Activated naive CD8-positive, alpha-beta T cell (primary cell): ENCODE results near the gene RAB20.
"Not testable (repeated sequence)": the region's sequence is repeated elsewhere in the genome, so short reads cannot be mapped to it uniquely, and the experiment has no call there.

Source experiments
- H3K27ac Mint-ChIP-seq: one replicate; pipeline ENCODE4 v1.8.0; 2021; ENCODE audit warnings: mixed read lengths
- H3K27me3 Mint-ChIP-seq: one replicate; pipeline ENCODE4 v1.8.0; 2021; ENCODE audit warnings: mixed read lengths
- H3K36me3 Mint-ChIP-seq: one replicate; pipeline ENCODE4 v1.8.0; 2021; ENCODE audit warnings: mixed read lengths
- H3K4me1 Mint-ChIP-seq: one replicate; pipeline ENCODE4 v1.8.0; 2021; ENCODE audit warnings: low read depth, mixed read lengths
- H3K4me3 Mint-ChIP-seq: one replicate; pipeline ENCODE4 v1.8.0; 2021; ENCODE audit warnings: mild to moderate bottlenecking, mixed read lengths
- H3K9me3 Mint-ChIP-seq: one replicate; pipeline ENCODE4 v1.8.0; 2021; ENCODE audit warnings: low read depth, mixed read lengths

Gene RAB20

DNA sequence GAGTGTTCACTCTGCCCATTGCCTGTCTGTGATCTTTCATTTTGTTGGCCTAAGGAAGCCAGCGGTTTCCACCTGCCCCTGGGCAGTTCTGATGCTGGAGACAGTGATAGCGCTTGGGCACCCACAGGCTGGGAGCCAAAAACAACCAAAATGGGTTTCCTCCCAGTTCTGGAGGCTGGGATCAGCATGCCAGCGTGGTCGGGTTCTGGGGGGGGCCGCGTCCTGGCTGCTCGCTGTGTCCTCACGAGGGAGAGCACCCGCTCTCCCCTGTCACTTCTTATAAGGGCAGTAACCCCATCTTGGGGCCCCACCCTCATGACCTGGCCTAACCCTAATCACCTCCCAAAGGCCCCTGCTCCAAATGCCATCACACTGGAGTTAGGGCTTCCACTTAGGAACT, 67.9 kb downstream of the RAB20 start:
- Mint-ChIP-seq H3K9me3 (no peaks in the 10 kb centered on the region), H3K27ac (no peak overlapping the region), H3K36me3 (no peaks in the 10 kb centered on the region), H3K4me1 (no peaks in the 10 kb centered on the region), H3K4me3 (no peak overlapping the region), H3K27me3 (no peaks in the 10 kb centered on the region)

DNA sequence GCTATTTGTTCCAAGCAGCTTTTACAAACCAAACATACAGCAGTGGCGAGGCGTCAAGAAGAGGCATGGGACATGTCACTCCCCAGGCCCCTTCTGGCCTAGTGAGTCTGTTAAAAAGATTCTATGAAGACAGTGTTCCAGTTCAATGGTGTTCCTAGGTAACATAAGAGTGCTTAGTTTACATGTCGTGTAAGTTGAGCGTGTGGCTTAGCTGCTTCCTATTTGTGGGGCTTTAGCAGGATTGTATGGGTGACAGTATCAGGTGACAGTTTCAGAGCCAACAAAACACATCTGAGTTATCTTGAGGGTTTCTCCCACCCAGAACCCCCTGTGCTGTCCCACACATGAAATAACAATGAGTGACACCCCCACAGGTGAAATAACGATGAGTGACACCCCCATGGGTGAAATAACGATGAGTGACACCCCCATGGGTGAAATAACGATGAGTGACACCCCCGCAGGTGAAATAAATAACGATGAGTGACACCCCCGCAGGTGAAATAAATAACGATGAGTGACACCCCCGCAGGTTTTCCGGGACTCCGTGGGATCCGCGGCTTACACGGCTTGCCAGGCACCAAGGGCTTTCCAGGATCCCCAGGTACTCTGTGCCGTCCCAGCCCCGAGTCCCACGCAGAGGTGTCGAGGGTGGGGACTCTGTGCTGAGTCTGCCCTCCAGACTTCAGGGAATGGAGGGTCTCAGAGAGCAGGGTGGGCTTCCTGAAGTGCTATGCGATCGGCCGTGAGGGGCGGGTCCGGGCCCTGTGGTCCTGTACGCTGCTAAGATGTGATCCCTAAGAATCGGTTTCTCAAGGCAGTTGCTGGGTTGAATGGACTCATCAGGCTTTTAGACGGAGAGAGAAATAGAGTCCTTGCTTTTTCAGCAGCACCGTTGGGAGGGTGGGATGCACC, 68.6 kb downstream of the RAB20 start:
- H3K27me3 Mint-ChIP-seq, result no peaks in the 10 kb centered on the region
- H3K27ac Mint-ChIP-seq, result no peak overlapping the region
- no peak overlapping the region for H3K4me3 Mint-ChIP-seq
- H3K9me3 Mint-ChIP-seq, result no peaks in the 10 kb centered on the region
- H3K36me3 Mint-ChIP-seq, result no peaks in the 10 kb centered on the region
- H3K4me1 Mint-ChIP-seq, result no peaks in the 10 kb centered on the region

DNA sequence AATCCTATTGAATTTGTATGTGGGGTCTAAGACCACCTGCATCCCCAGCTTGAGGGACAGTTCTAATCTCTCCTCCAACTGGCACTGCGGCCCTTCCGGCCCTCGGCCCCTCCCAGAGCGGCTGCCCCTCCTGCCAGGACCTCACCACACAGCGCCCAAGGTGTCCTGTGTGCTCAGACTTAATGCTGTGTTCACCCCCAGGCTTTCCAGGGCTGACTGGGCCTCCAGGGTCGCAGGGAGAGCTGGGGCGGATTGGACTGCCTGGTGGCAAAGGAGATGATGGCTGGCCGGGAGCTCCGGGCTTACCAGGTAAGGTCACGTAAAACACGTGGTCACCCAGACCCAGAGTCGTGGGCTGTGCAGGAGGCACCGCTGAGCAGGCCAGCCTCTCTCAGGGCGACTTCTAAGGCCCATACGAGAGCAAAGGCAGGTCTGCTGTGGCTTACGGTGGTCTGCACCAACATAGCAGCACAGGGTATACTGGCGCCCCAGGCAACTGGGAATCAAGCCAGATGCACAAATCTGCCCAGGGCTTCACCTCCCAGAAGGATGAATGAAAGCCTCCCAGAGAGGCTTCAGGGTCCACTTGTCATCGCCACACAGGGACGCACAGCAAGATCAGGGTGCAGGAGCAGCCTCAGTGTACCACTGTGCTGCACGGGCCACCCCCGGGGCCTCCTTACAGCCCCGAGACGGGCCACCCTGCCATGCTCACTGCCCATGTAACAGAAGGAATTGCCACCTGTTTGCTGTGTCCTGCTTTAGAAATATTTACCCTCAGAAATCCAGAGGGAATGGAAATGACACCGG, 69.4 kb downstream of the RAB20 start:
- H3K27me3 Mint-ChIP-seq, result no peaks in the 10 kb centered on the region
- no peak overlapping the region for H3K27ac Mint-ChIP-seq
- H3K4me1 Mint-ChIP-seq, result no peaks in the 10 kb centered on the region
- no peaks in the 10 kb centered on the region for H3K9me3 Mint-ChIP-seq
- no peaks in the 10 kb centered on the region for H3K36me3 Mint-ChIP-seq
- H3K4me3 Mint-ChIP-seq, result no peak overlapping the region

DNA sequence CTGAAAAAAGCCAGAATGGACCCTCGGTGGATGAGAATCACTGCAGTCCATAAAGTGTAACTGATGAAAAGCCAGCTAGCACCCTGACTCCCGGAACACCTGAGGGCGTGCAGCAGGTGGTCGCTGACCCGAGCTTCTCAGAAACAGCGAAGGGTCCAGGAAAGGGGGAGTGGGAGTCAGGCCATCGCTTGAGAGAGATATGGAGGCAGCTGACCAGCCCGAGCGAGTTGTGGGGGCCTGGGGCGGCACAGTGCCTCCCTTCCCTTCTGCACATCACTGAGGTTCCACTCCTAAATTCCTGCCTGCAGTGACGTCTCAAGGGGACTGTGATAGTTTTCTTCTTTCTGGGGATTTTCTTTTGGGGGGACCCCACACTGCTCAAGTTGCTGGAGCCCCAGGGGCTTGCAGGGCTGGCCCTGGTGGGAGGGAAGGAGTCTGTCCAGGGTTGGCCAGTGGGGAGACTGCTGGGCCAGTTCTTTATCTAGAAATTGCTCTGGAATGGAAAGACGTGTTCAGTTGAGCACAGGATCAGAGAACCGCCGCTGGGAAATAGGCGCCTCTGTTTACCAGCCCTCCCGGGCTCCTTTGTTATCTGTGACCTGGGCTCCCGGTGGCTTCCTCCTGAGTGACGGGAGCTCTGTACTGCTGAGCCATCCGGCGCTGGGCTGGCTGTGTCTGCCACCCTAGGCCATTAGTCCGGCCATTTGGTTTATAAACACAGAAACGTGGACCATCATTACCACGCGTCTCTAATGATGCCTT, 71.3 kb downstream of the RAB20 start:
- no peaks in the 10 kb centered on the region for H3K36me3 Mint-ChIP-seq
- H3K4me3 Mint-ChIP-seq, result no peak overlapping the region
- no peaks in the 10 kb centered on the region for H3K9me3 Mint-ChIP-seq
- H3K27me3 Mint-ChIP-seq, result no peaks in the 10 kb centered on the region
- H3K4me1 Mint-ChIP-seq, result no peaks in the 10 kb centered on the region
- no peak overlapping the region for H3K27ac Mint-ChIP-seq

DNA sequence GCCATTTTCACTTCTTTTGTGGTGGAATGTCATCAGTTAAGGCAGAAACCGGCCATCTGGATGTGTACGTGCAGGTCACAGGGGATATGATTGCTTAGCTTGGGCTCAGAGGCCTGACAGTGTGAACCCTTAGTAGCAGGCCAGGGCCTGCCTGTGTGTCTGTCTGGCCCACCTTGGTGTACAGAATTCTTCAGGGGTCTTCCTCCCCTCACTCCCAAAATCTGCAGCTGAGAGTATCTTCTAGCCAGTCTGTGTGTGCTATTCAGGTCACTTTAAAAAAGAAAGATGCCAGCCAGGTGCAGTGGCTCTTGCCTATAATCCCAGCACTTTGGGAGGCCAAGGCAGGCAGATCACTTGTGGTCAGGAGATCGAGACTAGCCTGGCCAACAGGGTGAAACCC, 74.6 kb downstream of the RAB20 start:
- not testable (repeated sequence) for H3K27me3 Mint-ChIP-seq

DNA sequence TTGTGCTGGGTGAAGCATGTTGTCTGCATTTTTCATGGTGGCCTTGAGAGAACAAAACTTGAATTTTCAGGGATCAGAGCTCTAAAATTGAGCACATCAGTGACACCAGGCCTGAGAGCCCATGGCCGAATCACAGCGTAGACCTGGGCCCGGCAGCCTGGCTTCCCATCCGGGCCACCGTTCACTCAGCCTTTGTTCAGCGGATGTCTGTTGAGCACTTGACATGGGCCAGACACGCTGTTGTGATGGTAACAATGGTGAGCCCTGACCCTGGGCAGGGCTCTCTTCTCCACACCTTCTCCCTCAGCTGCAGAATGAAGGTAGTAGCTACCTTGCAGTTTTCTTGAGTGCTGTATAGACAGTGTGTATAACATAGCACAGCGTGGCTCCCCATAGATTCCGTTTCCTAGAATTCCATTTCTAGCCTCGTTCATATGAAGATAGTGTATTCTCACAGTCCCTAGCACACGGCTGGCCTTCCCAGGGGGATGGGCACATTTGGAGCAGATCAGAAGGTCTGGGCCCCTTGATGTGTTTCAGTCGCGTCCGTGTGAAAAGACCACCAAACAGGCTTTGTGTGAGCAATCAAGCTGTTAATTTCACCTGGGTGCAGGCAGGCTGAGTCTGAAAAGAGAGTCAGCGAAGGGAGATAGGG, 75.3 kb downstream of the RAB20 start:
- Mint-ChIP-seq H3K27me3 (peaks cover 3% of the 10 kb centered on the region), H3K36me3 (no peaks in the 10 kb centered on the region), H3K4me3 (no peak overlapping the region), H3K9me3 (no peaks in the 10 kb centered on the region), H3K27ac (no peak overlapping the region), H3K4me1 (no peaks in the 10 kb centered on the region)

More for the DNA sequence above, 74.6 kb downstream of the RAB20 start:
- H3K27ac Mint-ChIP-seq, H3K36me3 Mint-ChIP-seq, H3K4me3 Mint-ChIP-seq, H3K9me3 Mint-ChIP-seq, H3K4me1 Mint-ChIP-seq: not testable (repeated sequence)

DNA sequence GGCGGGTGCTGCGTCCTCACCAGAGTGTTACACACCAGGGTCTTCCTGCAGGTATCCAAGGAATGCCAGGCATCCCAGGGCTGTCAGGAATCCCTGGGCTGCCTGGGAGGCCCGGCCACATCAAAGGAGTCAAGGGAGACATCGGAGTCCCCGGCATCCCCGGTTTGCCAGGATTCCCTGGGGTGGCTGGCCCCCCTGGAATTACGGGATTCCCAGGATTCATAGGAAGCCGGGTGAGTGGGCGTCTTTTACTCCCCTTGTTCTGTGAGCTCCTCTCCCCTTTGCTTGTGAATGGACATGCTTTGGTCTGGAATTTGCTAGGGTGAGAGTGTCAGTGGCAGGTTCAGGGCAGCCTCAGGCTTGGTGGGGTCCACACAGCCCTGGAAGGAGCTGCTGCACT, 75.9 kb downstream of the RAB20 start:
- Mint-ChIP-seq H3K27ac (no peak overlapping the region), H3K4me3 (no peak overlapping the region), H3K9me3 (no peaks in the 10 kb centered on the region), H3K27me3 (peaks cover 3% of the 10 kb centered on the region), H3K4me1 (no peaks in the 10 kb centered on the region), H3K36me3 (no peaks in the 10 kb centered on the region)

DNA sequence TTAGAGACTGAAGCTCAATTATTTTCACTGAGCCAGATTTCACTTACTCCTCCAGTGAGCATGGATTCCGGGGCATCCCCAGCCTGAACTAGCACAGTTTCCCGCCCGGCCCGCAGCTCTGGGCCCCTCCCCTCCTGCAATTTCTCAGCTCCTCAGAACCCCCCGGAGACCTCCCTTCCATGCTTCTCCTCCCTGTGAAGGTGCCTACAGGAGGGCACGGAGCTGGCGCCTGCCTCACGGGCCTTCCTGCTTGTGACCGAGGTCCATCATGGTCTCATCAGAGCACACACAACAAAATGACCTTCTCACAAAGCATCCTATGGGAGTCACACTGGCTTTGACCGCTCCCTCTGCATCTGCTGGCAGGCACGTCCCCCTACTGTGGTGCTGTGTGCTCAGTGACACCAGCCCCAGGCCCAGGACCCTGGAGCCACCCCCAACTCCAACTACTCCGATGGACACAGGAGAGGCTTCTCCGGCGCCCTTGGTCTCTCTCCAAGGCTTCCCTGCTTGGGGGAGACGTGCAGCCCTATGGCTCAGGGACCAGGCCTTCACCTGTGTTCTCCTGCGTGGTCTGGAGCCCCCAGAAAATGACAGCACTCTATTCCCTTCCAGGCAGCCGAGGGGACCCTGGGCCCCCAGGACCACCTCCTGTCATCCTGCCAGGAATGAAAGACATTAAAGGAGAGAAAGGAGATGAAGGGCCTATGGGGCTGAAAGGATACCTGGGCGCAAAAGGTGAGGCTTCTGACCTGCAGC, 77.1 kb downstream of the RAB20 start:
- Mint-ChIP-seq H3K9me3 (no peaks in the 10 kb centered on the region), H3K27ac (no peak overlapping the region)

DNA sequence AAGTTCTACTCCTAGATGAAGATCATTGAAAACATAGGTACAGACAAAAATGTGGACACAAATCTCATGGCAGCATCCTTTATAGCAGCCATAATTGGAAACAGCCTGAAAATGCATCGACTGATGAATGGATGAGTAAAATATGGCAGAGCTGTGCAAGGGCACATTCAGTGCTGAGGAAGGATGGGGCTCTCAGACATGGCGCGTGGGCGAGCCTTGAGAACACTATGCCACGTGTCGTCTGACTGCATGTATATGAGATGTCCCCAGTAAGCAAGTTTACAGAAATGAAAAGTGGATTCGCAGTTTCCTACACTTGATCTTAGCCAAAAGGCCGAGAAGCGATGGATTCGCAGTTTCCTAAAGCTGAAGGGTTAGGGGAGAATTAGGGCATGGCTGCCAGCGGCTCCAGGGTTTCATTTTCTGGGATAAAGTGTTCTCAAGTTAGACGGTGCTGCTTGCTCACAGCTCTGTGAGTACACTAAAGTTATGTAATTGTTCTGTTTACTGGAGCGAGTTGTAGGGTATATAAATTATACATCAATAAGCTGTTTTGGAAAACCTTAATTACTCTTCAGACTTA, 78.0 kb downstream of the RAB20 start:
- no peaks in the 10 kb centered on the region for H3K4me1 Mint-ChIP-seq
- no peaks in the 10 kb centered on the region for H3K36me3 Mint-ChIP-seq
- peaks cover 3% of the 10 kb centered on the region for H3K27me3 Mint-ChIP-seq
- no peak overlapping the region for H3K4me3 Mint-ChIP-seq
- H3K9me3 Mint-ChIP-seq, result no peaks in the 10 kb centered on the region
- no peak overlapping the region for H3K27ac Mint-ChIP-seq

More for the DNA sequence above, 77.1 kb downstream of the RAB20 start:
- H3K27me3 Mint-ChIP-seq, result peaks cover 3% of the 10 kb centered on the region
- H3K4me3 Mint-ChIP-seq, result no peak overlapping the region
- no peaks in the 10 kb centered on the region for H3K4me1 Mint-ChIP-seq
- H3K36me3 Mint-ChIP-seq, result no peaks in the 10 kb centered on the region

DNA sequence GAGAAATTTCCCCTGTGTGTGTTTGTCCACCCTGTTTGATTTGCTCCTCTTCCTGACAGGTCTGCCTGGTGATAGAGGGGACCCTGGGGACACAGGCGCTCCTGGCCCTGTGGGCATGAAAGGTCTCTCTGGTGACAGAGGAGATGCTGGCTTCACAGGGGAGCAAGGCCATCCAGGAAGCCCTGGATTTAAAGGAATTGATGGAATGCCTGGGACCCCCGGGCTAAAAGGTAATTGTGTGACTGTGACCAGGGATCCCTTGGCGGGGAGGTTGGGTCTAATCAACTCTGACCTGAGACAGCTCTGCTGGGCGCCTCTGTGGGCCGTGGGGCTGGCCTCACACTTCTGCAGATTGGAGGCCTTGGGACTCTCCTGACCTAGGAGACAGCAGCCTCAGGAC, 81.4 kb downstream of the RAB20 start:
- Mint-ChIP-seq H3K36me3 (no peaks in the 10 kb centered on the region), H3K4me3 (no peak overlapping the region), H3K9me3 (no peaks in the 10 kb centered on the region), H3K27ac (no peak overlapping the region), H3K27me3 (peaks cover 3% of the 10 kb centered on the region), H3K4me1 (no peaks in the 10 kb centered on the region)

DNA sequence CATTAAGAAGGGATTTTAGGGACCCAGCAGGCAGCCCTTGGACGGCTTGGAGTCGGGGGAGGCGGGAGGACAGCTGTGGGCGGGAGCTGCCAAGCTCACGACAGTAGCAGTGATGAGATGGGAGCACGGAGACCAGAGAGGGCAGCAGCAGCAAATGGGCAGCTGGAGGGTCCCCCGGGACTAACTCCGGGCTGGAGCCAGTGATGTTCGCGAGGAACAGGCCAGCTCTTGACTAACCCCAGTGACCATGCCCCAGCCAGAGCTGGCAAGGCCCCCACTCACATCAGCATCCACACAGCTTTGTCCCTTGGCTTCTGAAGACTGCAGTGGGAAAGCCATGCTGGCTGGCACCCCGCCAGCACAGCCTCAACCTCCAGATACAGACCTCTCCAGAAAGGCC, 81.9 kb downstream of the RAB20 start:
- Mint-ChIP-seq H3K9me3 (no peaks in the 10 kb centered on the region), H3K4me3 (no peak overlapping the region), H3K27me3 (peaks cover 3% of the 10 kb centered on the region), H3K4me1 (no peaks in the 10 kb centered on the region), H3K36me3 (no peaks in the 10 kb centered on the region), H3K27ac (no peak overlapping the region)

DNA sequence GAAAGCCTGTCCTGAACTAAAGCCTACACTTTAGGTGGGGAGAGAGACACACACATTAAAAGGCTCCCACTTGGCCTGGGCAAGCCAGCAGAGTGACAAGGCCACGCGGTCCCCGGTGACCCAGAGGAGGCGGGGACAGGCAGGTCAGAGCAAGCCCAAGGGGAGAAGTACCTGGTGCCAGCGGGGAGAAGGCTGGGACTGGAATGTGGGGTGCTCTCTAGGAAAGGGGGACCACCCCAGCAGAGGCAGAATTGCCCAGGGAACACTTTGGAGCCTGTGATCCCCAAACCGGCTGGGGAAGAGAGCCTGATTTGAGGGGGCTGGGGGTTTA, 82.3 kb downstream of the RAB20 start:
- Mint-ChIP-seq H3K27ac (no peak overlapping the region), H3K36me3 (no peaks in the 10 kb centered on the region), H3K4me1 (no peaks in the 10 kb centered on the region), H3K27me3 (peaks cover 3% of the 10 kb centered on the region), H3K4me3 (no peak overlapping the region), H3K9me3 (no peaks in the 10 kb centered on the region)

DNA sequence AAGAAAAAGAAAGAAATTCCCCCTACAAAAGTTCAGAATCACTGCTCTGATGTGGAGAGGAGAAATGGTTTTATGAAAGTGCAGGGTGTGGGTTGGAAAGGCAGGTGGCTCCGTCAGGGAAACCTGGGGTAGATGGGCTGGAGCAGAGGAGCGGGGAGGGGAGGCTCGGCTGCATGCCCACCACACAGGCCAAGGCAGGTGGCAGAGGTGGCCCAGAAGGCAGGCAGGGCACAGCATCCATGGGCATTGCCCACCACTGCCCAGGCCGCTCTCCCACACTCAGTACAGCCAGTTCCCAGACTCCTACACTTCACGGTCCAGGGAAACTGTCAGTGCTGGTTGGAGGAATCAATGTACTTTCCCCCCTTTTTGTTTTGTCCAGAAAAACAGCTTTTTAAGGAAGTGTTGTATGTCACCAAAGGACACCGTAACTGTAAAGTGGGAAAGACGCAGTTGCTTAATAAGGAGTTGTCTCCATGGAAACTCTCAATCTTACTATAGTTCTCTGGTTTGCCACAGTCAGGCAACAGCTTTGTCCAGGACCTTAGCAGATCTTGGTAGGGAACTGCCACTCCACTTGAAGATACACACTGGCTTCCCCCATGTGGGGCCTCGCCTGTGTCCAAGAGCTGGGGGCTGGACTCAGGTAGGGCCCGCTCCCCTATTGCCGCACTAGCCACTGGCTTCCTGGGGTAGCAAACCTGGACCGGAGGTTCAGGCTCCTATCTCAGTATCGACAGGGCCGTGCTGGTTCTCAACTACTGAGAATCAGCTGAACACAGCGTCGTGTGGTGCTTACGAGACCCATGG, 82.9 kb downstream of the RAB20 start:
- Mint-ChIP-seq H3K27ac (no peak overlapping the region), H3K9me3 (no peaks in the 10 kb centered on the region), H3K4me1 (no peaks in the 10 kb centered on the region), H3K36me3 (no peaks in the 10 kb centered on the region), H3K4me3 (no peak overlapping the region), H3K27me3 (peaks cover 3% of the 10 kb centered on the region)
